PFSK-1 (cell line): ENCODE measurements around the gene PC.

Experiments used
- POLR2AphosphoS5 ChIP-seq: IDR thresholded peaks from 2 replicates; pipeline ENCODE4 v1.6.1; 2012; ENCODE audit warnings: low read depth, mild to moderate bottlenecking, control low read depth, low read length, moderate library complexity
- SIN3A ChIP-seq: IDR thresholded peaks from 2 replicates; pipeline ENCODE4 v1.6.1; 2012; ENCODE audit warnings: mild to moderate bottlenecking, low read length, moderate library complexity, borderline replicate concordance; ENCODE audit not compliant: insufficient read depth
- TAF1 ChIP-seq: IDR thresholded peaks from 2 replicates; pipeline ENCODE4 v1.6.1; 2012; ENCODE audit warnings: low read length, control low read depth, borderline replicate concordance; ENCODE audit not compliant: insufficient read depth
- TF ChIP-seq, protein P1 (sequence below), 2 experiments: IDR thresholded peaks; 2 replicates each; pipeline versions ENCODE4 v1.6.1 to v1.8.0; 2011 to 2012; ENCODE audit warnings: low read depth in 2 of 2, low read length in 2 of 2, control low read depth in 1 of 2, inconsistent platforms in 1 of 2, mild to moderate bottlenecking in 1 of 2, moderate library complexity in 1 of 2; ENCODE audit not compliant: insufficient read depth in 1 of 2

GRCh38 chr11:66905631-66906030, 52.6 kb downstream of the PC start:
- TF ChIP-seq POLR2AphosphoS5 (no peak), TAF1 (no peak), SIN3A (no peak)
- TF ChIP-seq, protein P1, sequence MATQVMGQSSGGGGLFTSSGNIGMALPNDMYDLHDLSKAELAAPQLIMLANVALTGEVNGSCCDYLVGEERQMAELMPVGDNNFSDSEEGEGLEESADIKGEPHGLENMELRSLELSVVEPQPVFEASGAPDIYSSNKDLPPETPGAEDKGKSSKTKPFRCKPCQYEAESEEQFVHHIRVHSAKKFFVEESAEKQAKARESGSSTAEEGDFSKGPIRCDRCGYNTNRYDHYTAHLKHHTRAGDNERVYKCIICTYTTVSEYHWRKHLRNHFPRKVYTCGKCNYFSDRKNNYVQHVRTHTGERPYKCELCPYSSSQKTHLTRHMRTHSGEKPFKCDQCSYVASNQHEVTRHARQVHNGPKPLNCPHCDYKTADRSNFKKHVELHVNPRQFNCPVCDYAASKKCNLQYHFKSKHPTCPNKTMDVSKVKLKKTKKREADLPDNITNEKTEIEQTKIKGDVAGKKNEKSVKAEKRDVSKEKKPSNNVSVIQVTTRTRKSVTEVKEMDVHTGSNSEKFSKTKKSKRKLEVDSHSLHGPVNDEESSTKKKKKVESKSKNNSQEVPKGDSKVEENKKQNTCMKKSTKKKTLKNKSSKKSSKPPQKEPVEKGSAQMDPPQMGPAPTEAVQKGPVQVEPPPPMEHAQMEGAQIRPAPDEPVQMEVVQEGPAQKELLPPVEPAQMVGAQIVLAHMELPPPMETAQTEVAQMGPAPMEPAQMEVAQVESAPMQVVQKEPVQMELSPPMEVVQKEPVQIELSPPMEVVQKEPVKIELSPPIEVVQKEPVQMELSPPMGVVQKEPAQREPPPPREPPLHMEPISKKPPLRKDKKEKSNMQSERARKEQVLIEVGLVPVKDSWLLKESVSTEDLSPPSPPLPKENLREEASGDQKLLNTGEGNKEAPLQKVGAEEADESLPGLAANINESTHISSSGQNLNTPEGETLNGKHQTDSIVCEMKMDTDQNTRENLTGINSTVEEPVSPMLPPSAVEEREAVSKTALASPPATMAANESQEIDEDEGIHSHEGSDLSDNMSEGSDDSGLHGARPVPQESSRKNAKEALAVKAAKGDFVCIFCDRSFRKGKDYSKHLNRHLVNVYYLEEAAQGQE (IDR thresholded peaks at IDR 0.05; ENCODE audit: insufficient read depth in 1 of 2, low read depth in 2 of 2, low read length in 2 of 2): no peak
